ENCODE data around the gene SLC16A3.

SLC16A3 gene

GRCh38 chr17:82276938-82277337 is 48.1 kb downstream of the SLC16A3 start:
- no peak for TF ChIP-seq POLR2A (IDR thresholded peaks at IDR 0.05; ENCODE audit: low read depth, low read length)
- DNase-seq (ENCODE audit: insufficient read length, low spot score) (no peak), FAIRE-seq (no peak)

- TF ChIP-seq POLR2A (IDR thresholded peaks at IDR 0.05; ENCODE audit: low read depth, low read length) = no peak
- DNase-seq (ENCODE audit: insufficient read length, low spot score) (no peak), FAIRE-seq (no peak)
Measured at GRCh38 chr17:82277851-82278250, 49.0 kb downstream of the SLC16A3 start.

DNA sequence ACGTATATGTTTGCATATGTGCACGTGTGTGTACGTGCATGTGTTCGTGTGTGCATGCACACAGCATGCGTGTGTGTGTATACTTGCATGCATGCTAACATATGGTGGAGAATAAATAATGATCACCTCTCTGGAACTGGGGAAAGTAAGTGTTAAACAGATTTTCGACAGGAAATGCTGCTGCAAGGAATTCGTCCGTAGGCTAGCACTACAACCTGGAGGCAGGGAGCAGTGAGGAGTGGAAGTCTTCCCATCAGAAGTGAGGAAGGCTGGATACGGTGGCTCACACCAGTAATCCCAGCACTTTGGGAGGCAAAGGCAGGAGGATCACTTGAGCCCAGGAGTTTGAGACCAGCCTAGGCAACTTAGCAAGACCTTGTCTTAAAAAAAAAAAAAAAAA is 49.5 kb downstream of the SLC16A3 start:
- no peak for DNase-seq (ENCODE audit: insufficient read length, low spot score)
- no peak for TF ChIP-seq POLR2A (IDR thresholded peaks at IDR 0.05; ENCODE audit: low read depth, low read length)
- FAIRE-seq = no peak

DNA sequence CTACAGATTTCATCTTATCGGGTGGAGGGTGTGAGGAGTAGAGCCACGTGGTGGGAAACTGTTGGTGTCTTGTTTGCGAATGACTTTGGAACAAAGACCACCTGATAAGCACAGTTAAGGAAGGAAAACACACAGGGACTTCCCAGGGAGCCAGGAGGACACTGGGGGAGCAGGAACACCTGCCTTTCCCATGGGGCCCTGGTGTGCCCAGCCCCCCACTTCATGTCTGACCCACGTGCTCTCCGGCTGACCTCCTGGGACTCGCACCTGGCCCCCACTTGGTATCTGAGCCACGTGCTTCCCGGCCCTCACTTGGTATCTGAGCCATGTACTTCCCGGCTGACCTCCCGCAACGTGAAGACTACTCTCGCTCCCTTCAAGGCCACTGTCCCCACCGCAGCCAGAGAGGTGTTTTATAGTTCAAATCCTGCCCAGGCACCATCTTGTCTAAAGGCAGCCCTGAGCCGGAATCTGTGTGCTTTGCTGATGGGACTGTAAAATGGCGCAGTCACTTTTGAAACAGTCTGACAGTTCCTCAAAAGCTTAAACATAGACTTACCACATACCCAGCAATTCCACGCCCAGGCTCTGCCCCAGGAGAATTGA is 50.0 kb downstream of the SLC16A3 start:
- no peak for FAIRE-seq
- no peak for DNase-seq (ENCODE audit: insufficient read length, low spot score)
- TF ChIP-seq POLR2A (IDR thresholded peaks at IDR 0.05; ENCODE audit: low read depth, low read length) = no peak

- no peak for TF ChIP-seq POLR2A (IDR thresholded peaks at IDR 0.05; ENCODE audit: low read depth, low read length)
- no peak for DNase-seq (ENCODE audit: insufficient read length, low spot score)
- FAIRE-seq = no peak
Measured at GRCh38 chr17:82280537-82280936, 51.7 kb downstream of the SLC16A3 start.

GRCh38 chr17:82281076-82281475 is 52.2 kb downstream of the SLC16A3 start:
- no peak for TF ChIP-seq POLR2A (IDR thresholded peaks at IDR 0.05; ENCODE audit: low read depth, low read length)
- no peak for DNase-seq (ENCODE audit: insufficient read length, low spot score)
- no peak for FAIRE-seq

- no peak for TF ChIP-seq POLR2A (IDR thresholded peaks at IDR 0.05; ENCODE audit: low read depth, low read length)
- no peak for FAIRE-seq
- peak; percentile 78 for DNase-seq (ENCODE audit: insufficient read length, low spot score)
Measured at GRCh38 chr17:82281502-82282238, 52.8 kb downstream of the SLC16A3 start.

DNA sequence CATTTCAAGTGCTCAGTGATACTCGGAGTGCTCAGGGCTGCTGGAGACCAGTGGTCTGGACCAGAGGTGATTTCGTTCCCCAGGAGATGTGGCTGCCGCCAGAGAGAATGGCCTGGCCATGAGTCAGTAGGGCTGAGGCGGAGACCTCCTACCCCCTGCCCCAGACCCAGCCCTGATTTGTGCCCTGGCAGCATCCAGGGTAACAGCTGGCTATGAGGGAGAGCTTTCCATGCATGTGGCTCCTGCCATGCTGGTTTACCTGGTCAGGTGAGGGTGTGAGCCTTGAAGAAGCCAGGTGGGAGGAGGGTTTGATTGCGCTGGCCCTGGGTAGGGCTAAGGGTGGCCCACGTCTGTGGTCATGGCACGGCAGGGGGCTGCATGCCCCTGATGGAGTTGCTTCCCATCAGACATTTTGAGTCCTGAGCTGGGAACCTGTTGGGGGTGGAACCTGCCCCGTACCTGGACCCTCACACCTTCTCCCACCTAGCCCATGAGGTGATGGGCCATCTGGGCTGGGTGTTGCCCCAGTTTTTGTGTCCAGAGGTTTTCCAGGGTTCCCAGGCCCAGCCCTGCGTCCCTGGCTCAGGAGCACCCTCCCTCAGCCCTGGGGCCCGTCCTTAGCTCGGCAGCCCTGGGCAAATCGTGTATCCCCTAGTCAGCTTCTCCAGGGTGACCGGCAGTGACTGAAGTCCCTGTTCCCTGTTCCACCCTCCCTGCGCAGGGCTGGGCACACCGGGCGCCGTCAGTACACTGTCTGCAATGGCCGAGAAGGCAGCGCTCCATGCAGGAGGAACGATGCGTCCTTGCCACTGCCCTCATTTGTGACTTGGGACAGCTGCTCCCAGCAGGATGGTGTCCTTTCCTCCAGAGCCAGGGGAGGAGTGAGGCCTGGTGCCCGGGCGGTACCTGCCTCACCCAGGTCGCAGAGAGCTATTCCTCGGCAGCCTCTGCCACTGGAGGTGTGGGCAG is 53.7 kb downstream of the SLC16A3 start:
- no peak for TF ChIP-seq POLR2A (IDR thresholded peaks at IDR 0.05; ENCODE audit: low read depth, low read length)
- DNase-seq (ENCODE audit: insufficient read length, low spot score) (peak; percentile 63), FAIRE-seq (no peak)

GRCh38 chr17:82283208-82283749 is 54.4 kb downstream of the SLC16A3 start:
- FAIRE-seq = no peak

DNA sequence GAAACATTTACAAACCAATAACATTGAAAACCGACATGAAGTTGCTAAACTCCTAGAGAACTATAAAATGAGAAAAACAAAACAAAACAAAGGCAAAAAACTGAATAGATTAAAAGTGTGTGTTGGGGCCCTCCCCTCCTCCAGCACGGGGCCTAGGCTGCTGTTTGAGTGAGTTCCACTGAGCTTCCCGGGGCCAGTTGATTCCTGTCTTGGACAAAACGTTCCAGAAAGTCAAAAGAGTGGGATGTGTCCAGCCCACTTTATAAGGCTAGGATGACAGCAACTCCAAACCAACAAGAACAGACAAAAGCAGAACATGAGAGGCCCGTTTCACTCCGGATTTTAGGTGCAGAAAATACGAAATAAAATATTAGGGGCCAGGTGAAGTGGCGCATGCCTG is 56.3 kb downstream of the SLC16A3 start:
- DNase-seq (ENCODE audit: insufficient read length, low spot score) = no peak
- no peak for TF ChIP-seq POLR2A (IDR thresholded peaks at IDR 0.05; ENCODE audit: low read depth, low read length)
- no peak for FAIRE-seq

More at GRCh38 chr17:82283208-82283749, 54.4 kb downstream of the SLC16A3 start:
- peak; percentile 96 for DNase-seq (ENCODE audit: insufficient read length, low spot score)
- TF ChIP-seq POLR2A (IDR thresholded peaks at IDR 0.05; ENCODE audit: low read depth, low read length) = 0 out of 2 replicates have a peak, but pooled peaks have one; percentile 24

DNA sequence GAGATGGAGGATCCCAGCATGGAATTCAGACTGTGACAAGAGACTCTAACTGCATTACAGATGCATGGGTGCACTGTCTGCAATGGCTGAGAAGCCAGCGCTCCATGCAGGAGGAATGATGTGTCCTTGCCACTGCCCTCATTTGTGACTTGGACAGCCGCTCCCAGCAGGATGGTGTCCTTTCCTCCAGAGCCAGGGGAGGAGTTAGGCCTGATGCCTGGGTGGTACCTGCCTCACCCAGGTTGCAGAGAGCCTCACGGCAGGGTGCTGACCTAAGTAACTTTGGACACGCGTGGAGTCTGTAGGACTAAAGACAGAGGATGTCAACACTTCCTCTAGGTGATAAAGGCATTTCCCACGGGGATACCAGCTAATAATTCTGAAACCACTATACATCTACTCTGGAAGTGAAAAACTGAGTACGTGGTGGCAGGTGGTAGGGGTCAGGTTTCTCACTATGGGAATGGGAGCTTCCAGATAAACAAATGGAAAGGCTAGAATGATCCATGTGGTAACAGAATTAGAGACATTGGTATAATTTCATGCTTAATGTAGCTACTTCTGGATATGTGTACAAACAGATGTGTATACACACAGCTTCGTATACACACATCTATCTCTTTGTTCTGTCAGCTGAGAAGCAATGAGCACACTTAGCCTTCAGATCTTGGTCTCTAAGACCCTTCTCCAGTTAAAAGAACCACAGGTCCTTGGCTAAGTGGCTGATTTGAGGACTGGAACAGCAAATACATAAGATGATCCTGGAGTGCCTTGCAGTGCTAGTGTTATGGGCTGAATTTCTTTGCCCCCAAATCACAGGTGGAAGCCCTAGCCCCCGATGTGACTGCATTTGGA is 58.4 kb downstream of the SLC16A3 start:
- no peak for DNase-seq (ENCODE audit: insufficient read length, low spot score)
- no peak for FAIRE-seq
- TF ChIP-seq POLR2A (IDR thresholded peaks at IDR 0.05; ENCODE audit: low read depth, low read length) = no peak

DNA sequence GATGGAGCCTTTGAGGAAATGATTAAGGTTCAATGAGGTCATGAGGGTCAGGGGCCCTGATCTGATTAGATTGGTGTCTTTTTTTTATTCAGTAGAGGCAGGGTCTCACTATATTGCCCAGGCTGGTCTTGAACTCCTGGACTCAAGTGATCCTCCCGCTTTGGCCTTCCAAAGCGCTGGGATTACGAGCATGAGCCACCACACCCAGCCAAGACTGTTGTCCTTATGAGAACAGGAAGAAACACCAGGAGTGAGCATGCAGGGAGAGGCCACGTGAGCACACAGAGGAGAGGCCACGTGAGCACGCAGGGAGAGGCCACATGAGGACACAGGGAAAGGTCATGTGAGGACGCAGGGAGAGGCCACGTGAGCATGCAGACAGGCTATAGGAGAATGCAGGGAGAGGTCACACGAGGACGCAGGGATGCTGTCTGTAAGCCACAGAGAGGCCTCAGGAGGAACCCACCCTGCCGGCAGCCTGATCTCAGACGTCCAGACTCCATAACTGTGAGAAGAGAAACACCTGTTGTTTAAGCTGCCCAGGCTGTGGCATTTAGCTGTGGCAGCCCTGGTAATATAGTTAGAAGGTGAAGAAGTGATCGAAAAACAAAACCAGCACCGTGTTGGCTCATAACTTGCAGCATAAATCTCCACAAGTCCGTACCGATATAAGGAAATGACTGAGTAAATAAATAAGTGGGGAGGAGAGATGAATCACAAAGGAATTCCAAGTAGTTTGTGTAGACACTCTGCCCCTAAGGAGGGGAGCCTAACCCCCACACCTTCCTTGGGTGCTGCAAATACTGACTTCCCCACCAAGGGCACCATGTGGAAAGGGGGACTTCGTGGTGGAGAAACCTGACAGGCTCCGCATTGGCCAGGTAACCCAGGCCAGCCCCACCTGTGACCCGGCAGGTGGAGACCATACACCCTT is 59.3 kb downstream of the SLC16A3 start:
- no peak for TF ChIP-seq POLR2A (IDR thresholded peaks at IDR 0.05; ENCODE audit: low read depth, low read length)
- DNase-seq (ENCODE audit: insufficient read length, low spot score) = peak; percentile 79
- no peak for FAIRE-seq
